Astrocyte (in vitro differentiated cells and primary cell): ENCODE measurements around the gene PIK3CD. TPM values are rescaled to one million over a fixed set of nuclear protein-coding genes. Genes with fewer than 3 reads are reported as not detected.

ENCODE experiments used
- DNase-seq: peaks from one replicate; pipeline ENCODE4 v3.0.0-alpha.2; 2010; ENCODE audit warnings: low read depth
- FAIRE-seq: peaks from 2 replicates; lab custom pipeline; 2011; peaks lifted over from hg19 to GRCh38; lab: Jason Lieb, UNC
- H2AFZ ChIP-seq: 2 replicates; pipeline ENCODE4 v1.6.0; 2012; ENCODE audit warnings: low read depth, low read length, inconsistent platforms
- H3K27ac ChIP-seq: 2 replicates; pipeline ENCODE4 v1.5.1; 2011; ENCODE audit warnings: low read depth, low read length, inconsistent platforms
- H3K27me3 ChIP-seq: 2 replicates; pipeline ENCODE4 v1.6.0; 2011; ENCODE audit warnings: low read length, inconsistent platforms; ENCODE audit not compliant: insufficient read depth
- H3K36me3 ChIP-seq: 2 replicates; pipeline ENCODE4 v1.5.1; 2011; ENCODE audit warnings: low read length, inconsistent platforms; ENCODE audit not compliant: insufficient read depth
- H3K4me1 ChIP-seq: 2 replicates; pipeline ENCODE4 v1.5.1; 2011; ENCODE audit warnings: low read length, inconsistent platforms; ENCODE audit not compliant: insufficient read depth
- H3K4me2 ChIP-seq: 2 replicates; pipeline ENCODE4 v1.6.0; 2012; ENCODE audit warnings: low read length, inconsistent platforms
- H3K4me3 ChIP-seq: 2 replicates; pipeline ENCODE4 v1.5.1; 2011; ENCODE audit warnings: low read depth, mild to moderate bottlenecking, low read length, inconsistent platforms; ENCODE audit not compliant: insufficient read depth
- H3K79me2 ChIP-seq: 2 replicates; pipeline ENCODE4 v1.6.0; 2012; ENCODE audit warnings: mild to moderate bottlenecking, low read length, inconsistent platforms; ENCODE audit not compliant: insufficient read depth
- H3K9ac ChIP-seq: 2 replicates; pipeline ENCODE4 v1.6.0; 2012; ENCODE audit warnings: mild to moderate bottlenecking, low read length, inconsistent platforms
- H3K9me3 ChIP-seq: 2 replicates; pipeline ENCODE4 v1.5.1; 2012; ENCODE audit warnings: low read depth, mild to moderate bottlenecking, low read length, inconsistent platforms; ENCODE audit not compliant: insufficient read depth
- H4K20me1 ChIP-seq: 2 replicates; pipeline ENCODE4 v1.6.0; 2012; ENCODE audit warnings: low read length, inconsistent platforms; ENCODE audit not compliant: insufficient read depth
- H3K27ac Mint-ChIP-seq: one replicate; pipeline ENCODE4 v1.8.0; 2021; ENCODE audit warnings: mild to moderate bottlenecking, mixed read lengths; ENCODE audit not compliant: unreplicated experiment
- H3K27me3 Mint-ChIP-seq: one replicate; pipeline ENCODE4 v1.8.0; 2021; ENCODE audit warnings: low read depth, mixed read lengths; ENCODE audit not compliant: unreplicated experiment
- H3K36me3 Mint-ChIP-seq: one replicate; pipeline ENCODE4 v1.8.0; 2021; ENCODE audit warnings: low read depth, mixed read lengths; ENCODE audit not compliant: unreplicated experiment
- H3K4me1 Mint-ChIP-seq: one replicate; pipeline ENCODE4 v1.8.0; 2021; ENCODE audit warnings: low read depth, mixed read lengths; ENCODE audit not compliant: unreplicated experiment
- H3K4me3 Mint-ChIP-seq: one replicate; pipeline ENCODE4 v1.8.0; 2021; ENCODE audit warnings: mild to moderate bottlenecking, moderate library complexity, mixed read lengths; ENCODE audit not compliant: unreplicated experiment
- H3K9me3 Mint-ChIP-seq: one replicate; pipeline ENCODE4 v1.8.0; 2021; ENCODE audit warnings: mild to moderate bottlenecking, mixed read lengths; ENCODE audit not compliant: unreplicated experiment
- EZH2 ChIP-seq: IDR thresholded peaks from 2 replicates; pipeline ENCODE4 v1.6.1; 2012; ENCODE audit warnings: mild to moderate bottlenecking, low read length, inconsistent platforms; ENCODE audit not compliant: insufficient read depth
- total RNA-seq: library from RNA; stranded (reverse); gene quantifications from 2 replicates; pipeline ENCODE4 v1.2.1, GENCODE V29; 2021
- TF ChIP-seq, protein P1 (sequence below): IDR thresholded peaks from 2 replicates; pipeline ENCODE4 v1.5.1; 2011; ENCODE audit warnings: low read depth, mild to moderate bottlenecking, inconsistent platforms, low read length, moderate library complexity; ENCODE audit not compliant: insufficient read depth

Gene PIK3CD
- total RNA-seq, 1 donor from 2014 or later = 29.5 TPM

DNA sequence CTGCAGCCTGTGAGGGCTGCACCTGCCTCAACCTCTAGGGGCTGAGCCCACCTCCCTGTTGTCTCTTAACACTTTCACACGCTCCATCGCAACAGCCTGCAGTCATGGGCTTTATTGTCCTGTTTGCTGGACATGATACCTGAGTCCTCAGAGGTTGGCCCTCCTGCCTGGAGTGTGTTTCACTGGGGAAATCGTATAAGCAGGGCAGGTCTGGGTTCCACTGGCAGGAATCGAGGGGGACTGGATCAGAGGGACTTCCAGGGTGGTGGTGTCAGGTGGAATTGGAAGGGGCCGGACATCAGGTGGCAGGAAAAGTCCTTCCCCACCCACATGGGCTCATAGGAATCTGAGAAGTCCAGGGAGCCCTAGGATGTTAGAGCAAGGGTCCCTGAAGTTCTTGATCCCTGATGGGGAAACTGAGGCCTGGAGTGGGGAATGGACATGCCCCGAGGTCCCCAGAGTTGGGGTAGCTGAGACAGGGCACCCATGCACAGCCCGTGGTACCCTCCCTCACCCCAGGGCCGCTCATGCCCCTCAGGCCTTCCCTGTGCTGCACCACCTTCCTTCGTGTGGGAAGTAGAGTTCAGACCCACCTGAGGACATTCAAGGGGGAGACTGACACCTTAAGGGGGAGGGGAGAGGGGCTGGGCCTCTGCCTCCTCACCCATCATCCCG lies 66.6 kb downstream of the PIK3CD start:
- Histone ChIP-seq H4K20me1 (no peaks in the 10 kb centered on the region), H3K27ac (no peak overlapping the region), H3K9ac (no peak overlapping the region), H3K4me3 (no peak overlapping the region), H3K79me2 (no peaks in the 10 kb centered on the region), H3K4me2 (no peak overlapping the region), H2AFZ (no peak overlapping the region), H3K27me3 (no peaks in the 10 kb centered on the region), H3K36me3 (peaks cover 9% of the 10 kb centered on the region), H3K4me1 (peaks cover 11% of the 10 kb centered on the region), H3K9me3 (peaks cover under 1% of the 10 kb centered on the region)
- FAIRE-seq = no peak
- Mint-ChIP-seq H3K9me3 (no peaks in the 10 kb centered on the region), H3K27me3 (no peaks in the 10 kb centered on the region), H3K4me1 (peaks cover 3% of the 10 kb centered on the region), H3K36me3 (peaks cover 13% of the 10 kb centered on the region), H3K27ac (peak overlapping the region; percentile 6), H3K4me3 (no peak overlapping the region)
- DNase-seq = no peak
- TF ChIP-seq, protein P1, sequence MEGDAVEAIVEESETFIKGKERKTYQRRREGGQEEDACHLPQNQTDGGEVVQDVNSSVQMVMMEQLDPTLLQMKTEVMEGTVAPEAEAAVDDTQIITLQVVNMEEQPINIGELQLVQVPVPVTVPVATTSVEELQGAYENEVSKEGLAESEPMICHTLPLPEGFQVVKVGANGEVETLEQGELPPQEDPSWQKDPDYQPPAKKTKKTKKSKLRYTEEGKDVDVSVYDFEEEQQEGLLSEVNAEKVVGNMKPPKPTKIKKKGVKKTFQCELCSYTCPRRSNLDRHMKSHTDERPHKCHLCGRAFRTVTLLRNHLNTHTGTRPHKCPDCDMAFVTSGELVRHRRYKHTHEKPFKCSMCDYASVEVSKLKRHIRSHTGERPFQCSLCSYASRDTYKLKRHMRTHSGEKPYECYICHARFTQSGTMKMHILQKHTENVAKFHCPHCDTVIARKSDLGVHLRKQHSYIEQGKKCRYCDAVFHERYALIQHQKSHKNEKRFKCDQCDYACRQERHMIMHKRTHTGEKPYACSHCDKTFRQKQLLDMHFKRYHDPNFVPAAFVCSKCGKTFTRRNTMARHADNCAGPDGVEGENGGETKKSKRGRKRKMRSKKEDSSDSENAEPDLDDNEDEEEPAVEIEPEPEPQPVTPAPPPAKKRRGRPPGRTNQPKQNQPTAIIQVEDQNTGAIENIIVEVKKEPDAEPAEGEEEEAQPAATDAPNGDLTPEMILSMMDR = no peak
- TF ChIP-seq EZH2 = no peak

DNA sequence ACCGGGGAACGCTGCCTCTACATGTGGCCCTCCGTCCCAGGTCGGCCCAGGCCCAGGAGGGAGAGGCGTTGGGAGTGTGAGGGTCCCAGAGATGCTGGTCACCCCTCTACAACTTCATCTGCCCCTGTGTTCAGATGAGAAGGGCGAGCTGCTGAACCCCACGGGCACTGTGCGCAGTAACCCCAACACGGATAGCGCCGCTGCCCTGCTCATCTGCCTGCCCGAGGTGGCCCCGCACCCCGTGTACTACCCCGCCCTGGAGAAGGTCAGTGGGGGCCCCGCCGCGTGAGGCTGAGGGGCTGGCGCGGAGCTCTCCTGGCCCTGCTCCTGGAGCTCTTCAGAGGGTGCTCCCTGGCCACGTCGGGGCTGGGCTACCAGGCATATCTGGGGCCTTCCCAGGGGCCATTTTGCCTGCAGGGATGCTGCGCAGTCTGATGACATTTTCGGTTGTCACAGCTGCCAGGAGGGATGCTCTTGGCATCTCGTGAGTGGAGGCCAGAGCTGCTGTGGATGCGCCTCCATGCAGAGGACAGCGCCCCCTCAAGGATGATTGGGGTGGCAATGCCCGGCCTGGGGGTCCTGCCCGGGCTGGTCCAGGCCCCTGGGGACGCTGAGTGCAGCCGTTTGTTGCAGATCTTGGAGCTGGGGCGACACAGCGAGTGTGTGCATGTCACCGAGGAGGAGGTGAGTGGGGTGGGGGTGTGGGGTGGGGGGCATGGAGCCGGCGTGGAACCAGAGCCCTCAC lies 68.6 kb downstream of the PIK3CD start:
- peaks cover 17% of the 10 kb centered on the region for H3K36me3 Mint-ChIP-seq
- Histone ChIP-seq H3K79me2 (no peaks in the 10 kb centered on the region), H3K9me3 (peaks cover 7% of the 10 kb centered on the region), H3K27ac (no peak overlapping the region), H3K9ac (no peak overlapping the region), H4K20me1 (no peaks in the 10 kb centered on the region), H3K36me3 (peaks cover 19% of the 10 kb centered on the region), H2AFZ (no peak overlapping the region), H3K4me2 (no peak overlapping the region), H3K4me3 (no peak overlapping the region), H3K4me1 (peaks cover 11% of the 10 kb centered on the region), H3K27me3 (no peaks in the 10 kb centered on the region)
- no peak overlapping the region for H3K27ac Mint-ChIP-seq
- no peaks in the 10 kb centered on the region for H3K27me3 Mint-ChIP-seq
- no peak for FAIRE-seq
- DNase-seq = no peak
- TF ChIP-seq, protein P1 = no peak
- TF ChIP-seq EZH2 = no peak
- H3K4me1 Mint-ChIP-seq = peaks cover 3% of the 10 kb centered on the region
- no peak overlapping the region for H3K4me3 Mint-ChIP-seq
- peaks cover 2% of the 10 kb centered on the region for H3K9me3 Mint-ChIP-seq
